ENCODE results near the gene SH3RF2.

Gene SH3RF2

DNA sequence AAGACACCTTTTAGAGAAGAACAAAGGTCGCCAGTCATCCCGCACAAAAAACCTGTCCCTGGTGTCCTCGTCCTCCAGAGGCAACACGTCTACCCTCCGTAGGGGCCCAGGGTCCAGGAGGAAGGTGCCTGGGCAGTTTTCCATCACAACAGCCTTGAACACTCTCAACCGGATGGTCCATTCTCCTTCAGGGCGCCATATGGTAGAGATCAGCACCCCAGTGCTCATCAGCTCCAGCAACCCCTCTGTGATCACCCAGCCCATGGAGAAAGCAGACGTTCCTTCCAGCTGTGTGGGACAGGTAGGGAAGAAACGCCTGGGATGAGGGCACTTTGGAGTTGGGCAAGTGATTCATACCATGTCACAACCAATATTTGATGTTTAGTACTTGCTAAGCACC, 77.4 kb downstream of the SH3RF2 start:
- DNase-seq = no peak

DNA sequence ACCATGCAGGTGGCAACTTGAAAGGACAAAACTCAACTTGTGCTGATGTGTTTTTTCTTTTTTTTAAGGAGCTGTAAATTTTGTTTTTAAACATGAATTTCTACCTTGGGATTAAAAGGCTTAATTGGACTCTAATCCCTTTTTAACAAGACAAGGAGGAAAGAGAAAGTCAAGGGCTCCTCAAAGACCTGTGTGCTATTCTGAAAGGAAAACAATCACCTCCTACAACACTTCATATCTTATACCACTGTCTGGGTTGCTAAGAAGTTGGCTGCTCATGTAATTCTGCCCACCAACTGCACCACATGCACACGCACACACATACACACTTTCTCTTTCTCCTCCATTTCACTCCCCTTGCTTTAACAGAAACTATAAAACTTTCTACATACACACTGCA, 78.6 kb downstream of the SH3RF2 start:
- DNase-seq = no peak

DNA sequence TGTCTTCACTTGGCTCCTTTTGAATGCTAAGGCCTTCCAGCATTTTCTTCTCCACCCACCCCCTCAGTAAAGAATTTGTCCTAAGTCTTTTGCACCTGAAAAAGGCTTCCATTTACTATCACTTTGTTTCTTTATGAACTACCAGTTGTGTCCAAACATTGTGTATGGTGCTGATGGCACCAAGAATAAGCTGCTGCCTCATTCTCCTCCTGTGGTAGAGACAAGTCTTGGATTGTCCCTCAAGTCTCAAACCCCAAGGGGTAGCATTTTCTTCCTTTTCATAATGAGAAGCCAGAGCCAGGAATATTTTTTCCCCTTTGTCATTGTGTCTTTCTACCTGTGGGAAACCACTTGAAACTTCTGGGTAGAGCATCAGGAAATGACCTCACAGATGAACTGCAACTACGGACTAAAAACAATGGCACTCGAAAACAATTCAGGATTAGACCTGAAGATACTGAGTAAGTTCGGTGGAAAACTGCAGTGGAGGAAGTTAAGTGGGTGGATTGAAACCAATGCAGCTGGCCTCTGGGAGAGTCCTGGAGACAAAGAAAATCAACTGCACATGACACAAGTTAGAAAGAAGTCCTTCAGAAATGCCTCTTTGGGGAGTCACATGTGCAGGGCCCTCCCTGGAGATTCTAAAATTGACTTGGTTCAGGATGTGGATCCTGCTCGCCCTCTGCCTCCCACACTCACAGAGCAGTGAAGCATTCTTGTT, 80.5 kb downstream of the SH3RF2 start:
- no peak for DNase-seq

DNA sequence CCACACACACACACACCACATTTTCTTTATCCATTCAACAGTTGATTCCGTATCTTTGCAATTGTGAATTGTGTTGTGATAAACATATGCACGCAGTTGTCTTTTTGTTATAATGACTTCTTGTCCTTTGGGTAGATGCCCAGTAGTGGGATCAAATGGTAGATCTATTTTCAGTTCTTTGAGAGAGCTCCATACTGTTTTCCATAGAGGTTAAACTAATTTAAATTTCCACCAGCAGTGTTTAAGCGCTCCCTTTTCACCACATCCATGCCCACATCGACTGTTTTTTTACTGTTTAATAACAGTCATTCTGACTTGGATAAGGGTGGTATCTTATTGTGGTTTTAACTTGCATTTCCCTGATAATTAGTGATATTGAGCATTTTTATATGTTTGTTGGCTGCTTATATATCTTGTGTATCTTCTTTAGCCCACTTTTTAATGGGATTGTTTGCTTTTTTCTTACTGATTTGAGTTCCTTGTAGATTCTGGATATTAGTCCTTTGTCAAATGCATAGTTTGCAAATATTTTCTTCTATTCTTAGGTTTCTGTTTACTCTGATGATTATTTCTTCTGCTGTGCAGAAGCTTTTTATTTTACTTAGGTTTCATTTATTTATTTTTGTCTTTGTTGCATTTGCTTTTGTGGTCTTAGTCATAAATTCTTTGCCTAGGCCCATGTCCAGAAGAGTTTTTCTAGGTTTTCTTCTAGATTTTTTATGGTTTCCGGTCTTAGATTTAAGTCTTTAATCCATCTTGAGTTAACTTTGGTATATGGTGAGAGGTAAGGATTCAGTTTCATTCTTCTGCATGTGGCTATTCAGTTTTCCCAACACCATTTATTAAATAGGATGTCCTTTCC, 82.4 kb downstream of the SH3RF2 start:
- no peak for DNase-seq

DNA sequence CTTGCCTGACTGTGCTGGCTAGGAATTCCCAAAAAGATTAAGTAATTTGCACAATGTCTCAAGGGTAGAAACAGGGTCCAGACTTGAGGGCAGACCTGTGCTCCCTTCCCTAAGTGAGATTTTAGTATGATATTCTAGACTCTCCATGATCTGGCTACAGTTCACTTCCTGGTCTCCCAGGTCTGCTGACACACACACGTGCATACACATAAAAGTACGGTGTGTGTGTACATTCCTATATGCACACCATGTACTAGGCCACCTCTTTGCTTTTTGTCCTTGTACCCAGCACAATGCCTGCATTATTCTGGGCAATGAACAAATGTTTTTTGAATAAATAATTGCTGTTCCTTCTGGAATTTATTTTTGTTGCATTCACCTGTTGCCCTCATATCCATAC, 83.7 kb downstream of the SH3RF2 start:
- no peak for DNase-seq

DNA sequence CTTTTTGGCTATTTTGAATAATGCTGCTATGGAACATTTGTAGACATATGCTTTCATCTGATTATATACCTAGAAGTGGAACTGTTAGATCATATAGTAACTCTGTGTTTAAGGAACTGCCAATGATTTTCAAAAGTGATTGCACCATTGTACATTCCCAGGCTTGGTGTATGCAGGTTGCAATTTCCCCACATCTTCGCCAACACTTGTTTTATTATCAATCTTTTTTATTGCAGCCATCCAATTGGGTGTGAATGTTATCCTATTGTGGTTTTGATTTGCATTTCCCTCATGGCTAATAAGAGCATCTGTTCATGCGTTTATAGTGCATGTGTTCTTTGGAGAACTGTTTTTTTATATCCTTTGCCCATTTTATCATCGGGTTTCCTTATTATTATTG, 87.7 kb downstream of the SH3RF2 start:
- no peak for DNase-seq

DNA sequence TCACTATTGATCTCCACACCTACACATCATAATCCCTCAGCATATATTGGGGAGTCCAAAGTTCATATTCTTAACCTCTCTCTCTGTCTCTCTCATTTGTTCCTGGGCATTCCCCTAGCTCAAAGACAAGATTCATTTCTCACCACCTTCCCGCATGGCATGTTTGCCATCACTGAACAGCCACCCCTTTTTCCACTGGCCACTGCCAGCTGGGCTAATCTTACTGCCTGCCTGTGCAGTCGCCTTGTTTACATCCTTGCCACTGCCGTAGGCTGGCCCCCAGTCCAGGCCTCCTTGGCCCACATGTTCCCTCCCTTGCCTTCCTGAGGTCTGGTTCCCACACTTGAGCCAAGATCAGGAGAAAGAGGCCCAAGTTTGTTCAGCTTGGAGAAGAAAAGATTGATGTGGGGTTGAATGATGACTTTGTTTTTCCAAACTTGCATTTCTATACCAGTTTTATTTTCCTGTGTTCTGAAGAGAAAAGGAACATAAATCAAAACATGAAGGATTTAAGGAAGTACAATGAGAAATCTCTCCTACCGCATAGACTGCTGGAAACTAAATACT, 88.8 kb downstream of the SH3RF2 start:
- DNase-seq = no peak

DNA sequence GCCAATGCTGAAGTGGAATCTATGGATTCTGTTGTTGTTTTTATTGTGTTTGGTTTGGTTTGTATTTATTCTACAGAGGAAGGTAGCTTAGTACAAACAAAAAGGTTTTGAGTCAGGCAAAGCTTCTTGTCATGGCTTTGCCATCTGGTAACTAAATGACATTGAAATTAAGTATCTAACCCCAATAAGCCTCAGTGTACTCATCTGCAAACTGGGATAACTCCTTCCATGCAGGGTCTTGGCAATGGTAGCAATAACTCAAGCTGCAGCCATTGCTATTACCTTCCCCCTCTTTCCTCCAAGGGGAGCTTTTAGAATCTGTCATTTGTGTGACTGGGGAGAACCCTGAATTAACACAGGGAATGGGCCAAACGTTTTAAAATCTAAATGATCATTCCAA, 89.3 kb downstream of the SH3RF2 start:
- DNase-seq = no peak

DNA sequence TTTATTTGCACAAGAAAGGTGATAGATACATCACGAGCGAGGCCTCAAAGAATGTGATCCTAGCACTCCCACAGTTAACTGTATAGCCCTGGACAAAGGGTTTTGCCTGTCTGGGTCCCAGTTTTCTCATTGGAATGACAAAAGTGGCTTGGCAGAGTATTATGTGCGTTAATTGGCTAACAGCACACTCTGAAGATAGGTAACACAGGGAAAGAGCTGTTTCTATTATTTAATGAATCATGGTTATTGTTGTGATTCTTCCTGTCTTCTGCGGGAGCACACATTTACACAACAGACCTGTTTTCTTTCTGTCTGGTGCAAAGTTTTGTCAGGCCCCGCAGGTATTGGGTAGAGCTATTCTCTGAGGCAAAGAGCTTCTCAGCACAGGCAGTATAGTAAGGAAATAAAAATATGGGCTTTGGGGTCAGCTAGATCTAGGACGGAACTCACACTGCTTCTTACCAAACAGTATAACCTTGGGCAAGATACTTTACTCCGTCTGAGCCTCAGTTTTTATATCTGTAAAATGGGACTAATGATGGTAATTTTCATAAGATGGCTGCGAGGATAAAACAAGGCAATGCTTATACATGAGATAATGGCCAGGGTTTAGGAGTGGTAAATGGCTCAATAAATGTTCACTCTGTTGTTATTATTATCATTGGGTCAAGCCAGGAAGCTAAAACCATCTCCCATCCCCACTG, 90.1 kb downstream of the SH3RF2 start:
- peak in 1 of 2 experiments; percentile 22 for DNase-seq

DNA sequence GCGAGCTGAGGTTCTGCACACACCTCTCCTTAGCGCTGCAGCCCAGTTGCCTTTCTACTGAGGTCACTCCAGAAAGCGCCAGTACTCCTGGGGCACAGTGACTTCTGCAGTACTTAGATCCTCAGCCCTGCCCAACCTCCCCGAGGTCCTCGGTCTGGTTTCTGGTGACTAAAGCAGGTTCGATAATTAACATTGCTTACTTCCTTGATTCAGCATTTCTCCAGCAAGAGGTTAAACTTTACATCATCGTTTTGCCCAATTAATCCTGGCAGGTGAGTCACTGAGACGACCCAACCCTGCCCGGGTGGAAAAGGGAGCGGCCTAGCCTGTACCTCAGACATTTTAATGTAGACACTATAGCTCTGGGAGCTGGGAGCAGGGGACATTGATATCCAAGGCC, 91.4 kb downstream of the SH3RF2 start:
- no peak for DNase-seq

DNA sequence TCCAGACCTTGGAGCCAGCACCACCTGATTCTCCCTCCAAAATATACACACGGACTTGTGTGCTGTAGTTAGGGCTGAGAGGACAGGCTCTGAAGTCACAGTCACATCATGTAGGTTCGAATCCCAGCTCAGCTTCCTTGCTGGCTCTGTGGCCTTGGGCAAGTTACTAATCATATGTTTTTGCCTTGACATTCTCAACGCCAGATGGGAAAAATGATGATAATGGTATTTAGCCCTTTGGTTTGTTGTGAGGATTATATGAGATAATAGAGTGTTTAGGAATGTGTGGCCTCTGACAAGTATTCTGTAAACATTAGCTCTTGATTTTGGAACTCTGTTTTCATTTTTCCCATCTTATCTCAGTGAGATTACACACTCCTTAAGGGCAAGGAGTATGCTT, 96.5 kb downstream of the SH3RF2 start:
- DNase-seq = no peak

DNA sequence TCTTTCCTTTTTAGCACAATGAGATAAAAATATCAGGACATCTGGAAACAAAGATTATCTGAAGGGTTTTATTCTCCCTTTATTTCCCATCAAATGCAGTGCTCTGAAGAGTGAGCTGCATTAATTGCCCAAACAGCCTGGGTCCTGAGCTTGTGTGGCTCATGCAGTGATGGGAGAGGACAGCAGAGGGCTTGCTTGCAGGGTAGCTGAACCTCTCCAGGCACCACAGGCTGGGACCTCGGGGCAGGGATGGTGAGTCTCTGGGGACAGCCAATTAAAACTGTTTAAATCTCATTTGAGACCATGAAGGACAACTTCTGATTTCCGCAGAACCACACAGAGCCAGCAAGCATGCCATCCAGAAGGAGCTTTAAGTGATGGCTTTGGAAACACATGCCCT, 97.7 kb downstream of the SH3RF2 start:
- DNase-seq = no peak

DNA sequence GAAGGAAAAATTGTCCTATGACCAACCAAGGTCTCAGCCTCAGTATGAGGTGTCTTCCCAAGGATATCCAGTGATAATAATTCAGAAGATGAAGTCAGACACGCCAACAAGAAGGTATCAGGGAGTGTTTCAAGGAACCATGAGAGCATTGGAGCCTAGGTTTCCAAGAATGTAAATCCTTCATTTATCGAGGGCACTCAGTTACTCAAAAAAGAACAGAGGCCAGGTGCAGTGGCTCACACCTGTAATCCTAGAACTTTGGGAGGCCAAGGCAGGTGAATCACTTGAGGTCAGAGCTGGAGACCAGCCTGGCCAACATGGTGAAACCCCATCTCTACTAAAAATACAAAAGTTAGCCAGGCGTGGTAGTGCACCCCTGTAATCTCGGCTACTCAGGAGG, 98.2 kb downstream of the SH3RF2 start:
- DNase-seq = no peak

DNA sequence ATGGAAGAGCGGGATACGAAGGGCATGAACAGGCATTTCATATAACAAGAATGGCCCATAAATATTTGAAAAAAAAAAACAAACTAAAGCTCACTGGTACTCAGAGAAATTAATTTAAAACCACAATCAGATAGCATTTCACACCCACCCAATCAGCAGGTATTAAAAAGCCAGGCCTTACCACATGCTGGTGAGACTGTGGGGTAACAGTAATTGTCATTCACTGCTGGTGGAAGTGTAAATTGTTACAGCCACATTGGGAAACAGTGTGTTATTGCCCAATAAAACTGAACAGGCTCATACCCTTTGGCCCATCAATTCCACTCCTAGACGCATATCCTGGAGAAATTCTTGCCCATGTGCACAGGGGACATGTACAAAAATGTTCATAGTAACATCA, 103.0 kb downstream of the SH3RF2 start:
- DNase-seq = no peak

DNA sequence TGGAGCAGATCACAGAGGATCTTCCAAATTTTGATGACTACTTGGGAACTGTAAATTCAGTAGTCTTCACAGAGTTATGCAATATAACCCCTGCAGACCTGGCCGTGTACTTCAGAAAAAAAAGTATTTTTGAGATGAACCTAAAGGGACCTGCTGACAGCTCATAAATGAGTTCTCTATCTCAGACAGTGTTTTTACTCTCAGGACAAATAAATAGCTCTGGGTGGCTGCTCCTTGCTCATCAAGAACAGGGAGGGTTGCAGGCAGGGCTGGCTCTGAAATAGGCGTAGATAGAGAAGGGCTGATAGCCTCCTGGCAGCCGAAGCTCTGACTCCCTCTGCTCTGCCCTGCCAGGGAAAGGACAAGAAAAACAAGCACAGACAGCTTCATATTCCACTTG, 104.1 kb downstream of the SH3RF2 start:
- DNase-seq = no peak

DNA sequence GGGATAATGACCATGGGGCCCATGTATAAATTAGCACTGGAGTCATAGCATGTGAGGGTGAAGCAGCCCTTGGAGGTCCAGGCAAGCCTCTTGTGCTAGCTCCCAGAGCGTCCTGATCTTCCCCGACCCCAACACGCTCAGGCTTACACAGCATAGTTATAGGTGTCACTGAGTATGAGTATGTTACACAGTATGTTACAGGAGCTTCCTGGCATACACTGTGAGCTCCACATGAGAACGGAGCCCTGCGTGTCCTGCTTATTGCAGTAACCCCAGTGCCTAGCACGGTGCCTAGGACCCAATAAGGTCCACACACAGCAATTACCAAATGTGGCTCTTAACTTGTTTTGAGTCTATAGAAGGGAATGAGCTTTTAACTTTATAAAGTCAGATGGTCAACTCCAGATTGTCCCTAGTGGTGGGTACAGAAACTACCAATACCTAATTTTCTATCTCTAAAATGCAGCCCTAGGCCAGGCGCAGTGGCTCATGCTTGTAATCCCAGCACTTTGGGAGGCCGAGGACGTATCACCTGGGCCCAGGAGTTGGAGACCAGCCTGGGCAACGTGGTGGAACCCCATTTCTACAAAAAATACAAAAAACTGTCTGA, 104.9 kb downstream of the SH3RF2 start:
- DNase-seq = no peak

DNA sequence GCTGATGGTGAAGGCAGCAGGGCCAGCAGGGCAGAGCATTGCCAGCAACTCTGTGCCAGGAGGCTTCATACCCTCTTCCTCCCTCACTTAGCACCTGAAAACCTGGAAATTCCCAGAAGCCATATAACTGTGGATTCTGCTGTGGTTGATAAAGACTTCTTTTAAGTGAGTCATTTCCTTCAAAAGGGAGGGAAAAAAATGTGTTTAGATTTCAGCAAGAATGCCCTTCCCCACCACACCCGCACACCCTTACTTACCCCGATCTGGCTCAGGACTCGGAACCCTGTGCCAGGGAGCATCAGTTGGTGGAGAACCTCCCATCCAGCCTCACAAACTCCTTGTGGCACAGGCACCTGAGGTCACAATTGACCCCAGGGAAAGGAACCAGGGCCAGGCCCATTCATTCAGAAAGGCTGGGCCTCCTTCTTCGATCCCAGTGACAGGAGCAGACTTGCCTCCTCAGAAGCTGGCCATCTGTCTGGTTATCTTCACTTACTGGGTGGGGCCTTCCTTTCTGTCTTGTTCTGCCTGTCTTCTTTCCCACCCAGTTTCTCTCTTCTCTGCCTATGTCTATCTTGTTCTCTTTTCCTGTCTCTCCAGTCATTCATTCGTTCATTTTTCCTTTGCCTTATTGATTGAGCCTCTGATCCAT, 106.4 kb downstream of the SH3RF2 start:
- DNase-seq = no peak

DNA sequence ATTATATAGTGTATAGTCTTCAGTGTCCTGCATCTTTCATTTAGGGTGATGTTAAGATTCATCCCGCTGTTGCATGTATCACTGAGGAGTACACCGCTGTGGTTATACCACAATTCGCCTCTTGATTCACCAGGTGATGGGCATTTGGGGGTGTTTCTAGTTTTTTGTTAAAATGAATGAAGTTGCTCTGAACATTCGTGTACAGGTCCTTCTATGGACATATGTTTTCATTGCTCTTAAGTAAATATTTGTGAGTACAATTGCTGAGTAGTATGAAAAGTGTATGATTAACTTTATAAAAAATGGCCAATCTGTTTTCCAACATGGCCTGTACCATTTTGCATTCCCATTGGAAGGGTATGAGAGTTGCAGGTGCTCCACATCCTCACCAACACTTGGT, 107.3 kb downstream of the SH3RF2 start:
- no peak for DNase-seq

DNA sequence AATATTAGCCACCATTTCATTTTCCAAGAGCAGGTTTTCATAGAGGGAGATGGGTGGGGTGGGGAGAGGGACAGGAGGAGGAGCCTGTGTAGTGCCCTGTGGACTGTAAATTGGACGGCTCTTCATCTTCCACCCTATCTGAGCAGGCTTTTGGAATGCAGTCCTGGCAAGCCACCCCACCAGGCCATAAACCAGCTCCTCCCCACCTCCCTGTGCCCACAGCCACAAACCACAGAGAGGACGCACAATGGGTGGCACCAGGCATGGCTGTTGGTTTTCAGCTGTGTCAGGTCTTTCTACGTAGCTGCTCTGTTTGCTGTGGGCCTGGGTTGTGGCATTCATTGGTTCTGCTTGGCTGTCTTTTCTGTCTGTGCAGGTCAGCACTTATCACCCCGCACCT, 111.0 kb downstream of the SH3RF2 start:
- no peak for DNase-seq

DNA sequence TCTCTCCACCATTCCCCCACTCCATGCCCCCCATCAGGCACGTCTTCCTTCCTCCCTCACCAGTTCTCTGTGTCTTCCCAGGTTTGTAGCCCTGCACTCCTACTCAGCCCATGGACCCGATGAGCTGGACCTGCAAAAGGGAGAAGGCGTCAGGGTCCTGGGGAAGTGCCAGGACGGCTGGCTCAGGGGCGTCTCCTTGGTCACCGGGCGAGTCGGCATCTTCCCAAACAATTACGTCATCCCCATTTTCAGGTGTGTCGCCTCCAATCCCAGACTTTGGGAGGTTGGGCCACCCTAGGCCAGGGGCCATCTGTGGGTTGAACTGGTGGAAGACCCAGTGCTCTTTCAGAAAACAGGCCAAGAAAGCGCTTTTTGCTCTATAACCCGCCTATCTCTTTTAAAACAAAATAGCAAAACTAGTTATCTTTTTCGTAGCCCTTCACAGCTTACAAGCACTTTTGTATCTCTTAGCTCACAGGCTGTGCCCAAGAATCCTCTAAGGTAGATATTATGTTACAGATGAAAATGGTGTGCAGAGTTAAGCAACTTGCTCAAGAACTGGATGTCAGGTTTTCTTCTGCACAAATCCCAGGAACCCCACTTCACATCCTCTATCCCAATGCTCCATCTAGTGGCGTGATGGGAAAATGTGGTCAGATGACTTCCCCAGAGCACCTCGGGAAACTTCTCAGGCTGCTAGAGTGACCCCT, 112.8 kb downstream of the SH3RF2 start:
- DNase-seq = peak; percentile 37 to 57

DNA sequence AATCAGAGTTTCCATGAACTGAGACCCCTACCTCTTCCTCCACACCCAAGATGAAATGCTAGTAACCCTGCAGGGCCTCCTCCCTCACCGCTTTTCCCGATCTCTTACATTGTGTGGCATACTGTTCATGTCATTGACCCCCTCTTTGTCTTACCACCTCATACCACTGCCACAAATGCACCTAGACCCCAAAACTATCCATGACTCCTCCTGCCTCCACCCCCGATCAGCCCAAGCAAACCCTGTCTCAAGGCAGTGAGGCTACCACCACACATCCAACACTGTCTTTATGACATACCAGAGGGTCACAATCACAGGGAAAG, 113.3 kb downstream of the SH3RF2 start:
- DNase-seq = no peak

DNA sequence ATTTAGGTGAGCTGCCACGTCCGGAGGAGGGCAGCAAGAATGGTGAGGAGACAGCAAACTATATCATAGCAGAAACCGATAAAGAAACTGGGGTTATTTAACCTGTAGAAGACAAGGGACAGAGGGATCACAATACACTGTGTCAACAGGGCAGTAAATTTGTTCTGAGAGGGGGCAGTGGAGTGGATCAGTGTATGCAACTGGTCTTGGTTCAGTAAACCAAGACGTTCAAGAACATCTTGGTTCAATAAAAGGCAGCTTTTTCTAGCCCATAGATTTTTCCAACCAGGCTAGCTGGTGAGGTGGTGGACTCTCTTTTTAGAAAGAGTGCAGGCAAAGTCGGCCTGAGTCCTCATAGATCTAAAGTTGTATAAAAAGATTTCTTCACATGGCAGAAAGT, 113.7 kb downstream of the SH3RF2 start:
- DNase-seq = no peak
